Measurements from ENCODE around the gene PDXK.

- TF ChIP-seq, protein P1, sequence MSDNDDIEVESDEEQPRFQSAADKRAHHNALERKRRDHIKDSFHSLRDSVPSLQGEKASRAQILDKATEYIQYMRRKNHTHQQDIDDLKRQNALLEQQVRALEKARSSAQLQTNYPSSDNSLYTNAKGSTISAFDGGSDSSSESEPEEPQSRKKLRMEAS (IDR thresholded peaks at IDR 0.05) = no peak
- TF ChIP-seq TAF1 (IDR thresholded peaks at IDR 0.05; ENCODE audit: low read depth) (no peak), EP300 (IDR thresholded peaks at IDR 0.05; ENCODE audit: borderline replicate concordance) (no peak), TEAD4 (IDR thresholded peaks at IDR 0.05) (no peak), YY1 (IDR thresholded peaks at IDR 0.05; ENCODE audit: low read depth) (no peak), RAD21 (IDR thresholded peaks at IDR 0.05; ENCODE audit: low read depth) (no peak), USF1 (IDR thresholded peaks at IDR 0.05) (no peak), ZBTB7A (IDR thresholded peaks at IDR 0.05; ENCODE audit: low read depth) (no peak), CREB1 (IDR thresholded peaks at IDR 0.05; ENCODE audit: low read depth) (no peak), CEBPB (IDR thresholded peaks at IDR 0.05) (no peak), EGR1 (IDR thresholded peaks at IDR 0.05) (no peak), NFIC (IDR thresholded peaks at IDR 0.05) (no peak), FOXM1 (IDR thresholded peaks at IDR 0.05; ENCODE audit: borderline replicate concordance, low read depth) (no peak)
Measured at GRCh38 chr21:43779660-43780059, 60.7 kb downstream of the PDXK start.

Data from Ishikawa (cell line).